Stimulated activated CD8-positive, alpha-beta memory T cell treated with anti-CD3 and anti-CD28 coated beads, Interleukin-7, amount 100 ng/mL, for 1 hour (primary cell): ENCODE results near the gene SHISAL1.

Source experiments
- DNase-seq, 2 donors: peaks; one replicate each; pipeline ENCODE4 v3.0.0-alpha.2; 2020; ENCODE audit warnings: low read depth in 2 of 2

The SHISAL1 gene

DNA sequence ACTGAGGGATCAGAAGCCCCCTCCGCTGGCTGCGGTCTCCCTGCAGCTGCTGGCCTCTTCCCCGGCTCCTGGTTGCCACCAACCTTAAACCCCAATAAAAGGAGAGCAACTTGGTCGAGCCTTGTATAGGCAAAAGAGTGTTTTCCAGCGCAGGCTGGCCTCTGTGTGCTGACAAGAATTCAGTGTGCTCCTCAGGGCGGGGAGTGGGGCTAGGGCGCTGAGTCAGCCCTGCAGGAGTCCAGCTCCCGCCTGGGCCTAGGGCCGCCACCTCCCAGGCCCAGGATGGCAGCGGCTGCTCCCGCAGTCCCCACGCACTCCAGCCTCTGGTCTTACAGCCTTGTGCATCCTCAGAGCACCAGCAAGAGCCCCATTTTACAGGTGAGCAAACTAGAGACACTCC, at the start of gene SHISAL1:
SHISAL1 (minus strand) TSS at position 186 of the 400 bp plus-strand sequence. CDS start 12,006 bp downstream, outside the sequence.
- DNase-seq: no peak

- no peak for DNase-seq
Measured at GRCh38 chr22:44361391-44362126, 48.8 kb upstream of the SHISAL1 start.

DNA sequence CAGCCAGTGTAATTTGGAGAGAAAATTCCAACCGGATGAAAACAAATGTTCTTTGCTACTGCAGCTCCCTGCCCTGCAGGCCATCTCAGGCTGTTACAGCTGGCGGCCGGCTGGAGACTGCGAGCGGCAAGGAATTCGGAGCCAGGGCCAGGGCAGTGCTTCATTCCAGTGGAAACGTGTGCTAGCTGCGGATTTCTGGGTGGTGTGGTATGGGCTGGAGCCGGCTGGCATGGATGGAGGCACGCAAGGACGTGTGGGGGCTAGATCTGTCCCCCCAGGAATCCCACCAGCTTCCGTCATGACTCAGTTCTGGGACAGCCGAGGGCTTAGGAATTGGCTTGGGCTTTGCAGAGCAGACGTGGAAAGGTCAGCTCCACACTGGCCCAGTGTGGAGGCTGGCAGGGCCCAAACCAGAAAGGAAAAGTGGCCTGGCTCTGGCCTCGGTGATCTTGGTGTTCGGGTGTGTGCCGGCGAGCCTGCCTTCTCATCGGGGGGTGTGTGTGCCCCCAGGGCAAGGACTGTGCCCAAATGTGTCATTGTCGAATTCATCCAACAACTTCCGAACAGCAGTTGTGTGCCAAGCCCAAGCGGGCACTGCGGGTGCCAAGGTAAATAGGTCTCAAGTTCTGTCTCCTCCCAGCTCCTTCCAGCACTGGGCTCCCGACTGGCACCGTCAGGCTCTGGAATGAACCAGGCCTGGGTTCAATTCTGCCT, 48.1 kb upstream of the SHISAL1 start:
- DNase-seq: no peak

DNA sequence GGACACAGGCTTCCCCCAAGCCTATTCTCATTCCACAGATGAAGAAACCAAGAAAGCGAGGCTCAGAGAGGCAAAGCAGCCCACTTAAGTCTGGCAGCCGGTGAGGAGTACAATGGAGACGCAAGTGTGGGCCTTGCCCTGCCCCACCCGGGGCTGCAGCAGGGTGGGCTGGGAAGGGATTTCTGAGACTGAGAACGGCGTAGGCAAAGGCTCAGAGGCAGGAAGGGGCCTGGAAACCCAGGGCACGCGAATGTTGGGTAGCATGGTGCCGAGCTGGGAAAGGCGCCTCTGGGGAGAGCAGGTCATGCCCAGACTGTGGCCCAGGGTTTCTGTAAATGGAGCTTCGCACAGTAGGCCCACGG, 47.5 kb upstream of the SHISAL1 start:
- DNase-seq: no peak

GRCh38 chr22:44359496-44360110, 46.9 kb upstream of the SHISAL1 start:
- DNase-seq: no peak

DNA sequence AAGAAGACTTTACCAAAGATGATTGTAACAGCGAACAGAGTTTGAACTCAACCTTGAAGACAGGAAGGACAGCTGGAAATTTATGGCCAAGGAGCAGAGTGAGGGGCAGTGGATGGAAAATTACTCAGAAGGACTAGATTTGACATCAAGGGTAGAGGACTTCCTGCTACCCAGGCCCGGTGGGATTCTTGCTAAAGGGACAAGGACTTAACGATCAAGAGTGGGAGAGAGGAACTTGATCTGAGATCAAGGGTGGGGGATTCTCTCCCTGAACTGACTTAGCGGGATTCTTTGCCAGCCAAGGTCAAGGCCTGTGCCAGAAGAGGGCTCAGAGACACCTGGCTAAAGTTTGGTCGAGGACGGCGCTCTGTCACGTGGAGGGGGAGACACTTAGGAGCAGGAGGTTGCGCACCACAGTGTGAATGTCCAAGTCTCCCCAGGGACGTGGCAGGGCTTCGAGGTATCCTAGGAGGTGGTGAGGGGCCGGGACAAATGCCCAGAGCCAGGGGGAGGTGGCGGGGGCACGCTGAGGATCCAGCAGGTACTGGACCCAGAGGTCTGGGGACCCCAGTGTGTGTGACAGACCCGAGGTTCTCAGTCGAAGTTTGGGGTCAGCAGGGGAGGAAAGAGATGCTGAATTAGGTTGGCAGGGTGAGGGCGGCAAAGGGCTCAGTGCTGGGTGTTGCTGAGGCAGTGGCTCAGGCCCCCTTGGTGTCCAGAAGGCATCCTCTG, 46.1 kb upstream of the SHISAL1 start:
- DNase-seq: no peak

DNA sequence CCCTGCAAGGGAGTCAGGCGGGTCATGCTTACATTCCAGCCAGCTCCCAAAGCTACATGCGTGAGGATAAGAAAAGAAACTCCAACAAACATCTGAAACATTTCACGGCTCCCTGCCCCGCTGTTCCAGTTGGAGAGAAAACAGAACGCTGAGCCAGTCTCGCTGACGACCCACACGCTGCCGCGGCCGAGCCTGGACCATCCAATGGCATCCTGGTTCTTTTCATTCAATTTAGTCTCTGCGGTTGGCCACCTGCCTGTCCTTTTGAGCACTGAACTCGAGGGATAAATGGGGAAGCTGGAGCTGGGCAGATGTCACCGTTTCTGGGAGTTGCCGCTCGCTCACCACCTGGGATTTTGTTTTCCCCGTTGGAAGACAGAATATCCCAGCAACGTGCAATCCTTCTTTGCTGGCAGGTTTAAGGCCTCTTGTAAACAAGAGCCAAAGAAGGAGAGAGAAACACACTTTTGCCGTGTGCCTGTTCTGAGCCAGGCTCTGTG, 45.3 kb upstream of the SHISAL1 start:
- no peak for DNase-seq

- no peak for DNase-seq
Measured at GRCh38 chr22:44357296-44357965, 44.7 kb upstream of the SHISAL1 start.

GRCh38 chr22:44355716-44356070, 42.9 kb upstream of the SHISAL1 start:
- DNase-seq: no peak

DNA sequence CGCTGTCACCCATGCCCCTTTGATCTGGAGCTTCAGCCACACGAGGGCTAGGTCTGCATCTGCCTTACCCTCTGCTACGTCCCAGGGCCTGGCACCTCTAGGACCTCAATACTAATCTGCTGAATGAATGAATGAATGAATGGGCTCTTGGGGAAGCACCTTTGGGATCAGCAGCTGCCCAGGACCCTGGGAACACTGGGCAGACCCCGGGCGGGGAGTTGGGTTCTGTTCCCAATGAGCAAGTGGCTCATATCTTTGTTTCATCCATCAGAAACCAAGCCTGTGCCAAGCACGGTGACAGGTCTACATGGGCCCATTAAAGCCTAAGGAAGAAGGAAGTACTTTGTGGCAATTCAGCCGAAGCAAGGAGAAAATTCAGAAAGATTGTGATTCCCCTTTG, 41.5 kb upstream of the SHISAL1 start:
- DNase-seq: no peak

DNA sequence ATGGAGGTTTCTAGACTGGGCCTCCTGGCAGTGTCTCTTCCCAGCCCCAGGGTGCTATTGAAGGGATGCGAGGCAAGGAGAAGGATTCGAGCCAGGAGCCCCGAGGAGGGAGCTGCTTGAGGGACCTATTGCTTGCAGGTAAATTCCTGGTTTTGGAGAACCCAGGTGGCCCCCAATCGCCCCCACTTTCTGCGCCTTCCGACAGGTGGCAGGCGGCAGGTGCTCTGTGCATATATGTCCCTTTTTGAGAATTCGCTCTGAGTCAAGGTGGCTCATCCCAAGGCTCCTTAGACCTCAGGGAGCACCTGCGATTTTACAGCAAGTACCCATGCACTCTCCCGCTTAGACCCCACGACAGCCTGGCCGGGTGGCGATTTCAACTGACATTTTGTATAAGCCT, 40.3 kb upstream of the SHISAL1 start:
- DNase-seq: no peak

GRCh38 chr22:44352378-44353035, 39.8 kb upstream of the SHISAL1 start:
- DNase-seq: no peak

DNA sequence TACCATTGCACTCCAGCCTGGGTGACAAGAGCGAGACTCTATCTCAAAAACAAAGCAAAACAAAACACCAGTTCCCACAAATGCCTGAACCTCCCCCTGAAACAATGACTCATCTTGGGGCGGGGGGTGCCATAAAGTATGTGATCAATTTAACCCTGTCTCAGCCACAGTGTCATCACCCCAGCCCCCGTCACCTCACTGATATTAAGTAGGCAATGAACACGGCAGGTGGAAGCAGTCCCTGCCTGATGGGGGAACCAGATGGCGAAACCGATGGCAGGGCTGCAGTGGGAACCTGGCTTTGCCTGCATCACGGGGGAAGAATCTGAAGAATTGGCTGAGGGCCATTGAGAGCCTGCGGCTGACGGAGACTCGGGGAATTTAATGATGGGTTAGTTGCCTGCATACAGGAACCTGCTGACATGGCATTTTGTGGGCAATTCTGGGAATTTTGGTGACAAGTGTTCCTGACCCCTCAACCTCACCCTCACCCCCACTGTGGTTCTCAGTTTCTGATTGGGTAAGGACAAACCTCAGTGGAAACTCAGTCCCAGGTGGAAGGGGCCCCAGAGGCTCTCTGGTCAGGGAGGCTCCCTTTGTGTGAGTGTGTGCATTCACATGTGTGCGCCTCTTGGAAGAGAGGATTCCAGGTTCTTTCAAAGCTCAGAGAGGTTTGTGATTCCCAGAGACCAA, 39.1 kb upstream of the SHISAL1 start:
- DNase-seq: no peak

GRCh38 chr22:44351037-44351436, 38.3 kb upstream of the SHISAL1 start:
- no peak for DNase-seq

DNA sequence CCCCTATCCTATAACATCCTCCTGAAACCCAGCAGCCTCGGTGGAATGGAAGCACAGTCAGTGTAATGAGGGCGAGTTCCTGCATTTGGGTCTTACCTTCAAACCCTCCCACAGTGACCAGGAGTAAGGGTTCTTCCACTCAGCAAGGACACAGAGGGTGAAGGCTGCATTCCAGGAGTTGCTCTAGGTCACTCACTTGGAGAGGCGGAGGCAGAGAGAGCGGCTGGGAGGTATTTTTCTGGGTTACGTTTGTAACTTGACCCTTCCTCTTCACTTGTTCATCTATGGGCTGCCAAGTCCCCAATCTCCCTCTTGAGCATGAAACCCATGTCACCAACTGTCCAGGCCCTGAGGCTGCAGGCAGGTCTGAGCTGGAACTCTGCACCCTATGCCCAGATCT, 36.8 kb upstream of the SHISAL1 start:
- no peak for DNase-seq

DNA sequence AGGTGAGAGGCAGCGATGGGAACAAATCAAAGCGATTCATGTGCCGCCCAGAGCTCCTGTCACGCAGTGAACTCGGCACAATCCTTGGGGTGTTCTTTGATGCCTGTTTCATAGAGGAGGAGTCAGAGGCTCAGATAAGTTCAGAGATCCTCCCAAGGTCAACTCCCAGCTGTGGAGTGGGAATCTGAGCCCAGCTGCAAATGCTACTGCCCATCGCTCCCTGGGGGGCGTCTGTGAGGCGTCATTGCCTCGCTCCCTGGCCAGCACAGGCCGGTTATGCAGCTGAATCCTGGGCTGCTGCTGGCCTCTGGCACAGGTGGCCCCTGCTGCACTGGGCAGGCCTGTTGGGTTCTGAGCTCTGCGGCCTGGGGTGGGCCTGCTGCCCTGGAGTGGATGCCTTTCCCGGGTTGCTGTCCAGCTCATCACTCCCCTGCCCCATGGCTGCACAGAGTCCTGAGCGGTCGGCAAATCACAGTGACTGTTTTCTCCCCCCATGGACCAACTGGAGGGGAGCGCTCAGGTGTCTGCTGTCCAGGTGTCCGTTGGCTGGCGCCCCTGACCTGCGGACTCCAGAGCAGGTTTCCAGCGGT, 36.3 kb upstream of the SHISAL1 start:
- no peak for DNase-seq

GRCh38 chr22:44347549-44347948, 34.8 kb upstream of the SHISAL1 start:
- no peak for DNase-seq

- DNase-seq: no peak
Measured at GRCh38 chr22:44347080-44347479, 34.3 kb upstream of the SHISAL1 start.

DNA sequence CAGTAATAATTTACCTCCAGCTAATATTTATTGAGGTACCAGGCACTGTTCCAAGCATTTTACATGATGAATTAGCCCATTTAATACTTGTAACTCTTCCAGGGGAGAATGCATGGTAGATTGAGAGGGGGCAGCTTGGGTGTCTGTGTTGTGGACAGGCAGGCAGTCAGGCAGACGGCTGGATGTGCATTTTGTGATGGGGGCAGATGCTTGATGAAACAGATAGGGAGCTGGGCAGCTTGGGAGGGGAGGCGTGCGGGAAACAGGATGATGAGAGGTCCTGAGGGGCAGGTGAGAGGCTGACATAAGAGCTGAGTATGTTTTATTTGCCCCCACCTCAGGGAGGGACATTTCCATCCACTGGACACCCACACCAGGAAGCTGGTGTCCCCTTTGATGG, 33.1 kb upstream of the SHISAL1 start:
- no peak for DNase-seq

DNA sequence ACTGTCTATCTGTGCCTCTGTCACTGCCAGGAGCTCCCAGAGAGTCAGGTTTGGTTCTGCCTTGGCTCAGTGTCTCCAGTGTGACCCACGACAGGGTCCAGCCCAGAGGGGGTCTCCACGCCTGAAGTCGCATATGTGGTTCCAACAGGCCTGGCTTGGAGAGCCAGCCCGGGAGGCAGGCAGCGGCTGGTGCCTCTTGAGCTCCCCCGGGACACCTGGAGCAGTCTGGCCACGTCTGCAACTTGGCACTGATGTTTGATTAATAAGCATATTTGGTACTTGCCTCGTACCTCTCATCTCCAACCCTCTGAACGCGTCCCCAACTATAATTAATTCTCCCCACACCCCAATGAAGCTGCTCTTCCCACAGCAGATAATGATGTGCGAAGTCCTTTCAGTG, 31.7 kb upstream of the SHISAL1 start:
- no peak for DNase-seq
